NT2/D1 (cell line): ENCODE data around the gene PPP3CA.

Experiments
- DNase-seq: peaks from one replicate; pipeline ENCODE4 v3.0.0-alpha.2; 2011; ENCODE audit warnings: low read depth, low spot score
- H3K27me3 ChIP-seq: 2 replicates; pipeline ENCODE4 v1.6.0; 2011; ENCODE audit warnings: mild to moderate bottlenecking; ENCODE audit not compliant: insufficient read length, insufficient read depth
- H3K36me3 ChIP-seq: 2 replicates; pipeline ENCODE4 v1.6.1; 2011; ENCODE audit warnings: mild to moderate bottlenecking, low read length, mixed read lengths; ENCODE audit not compliant: insufficient read depth, insufficient read length
- H3K4me1 ChIP-seq: 2 replicates; pipeline ENCODE4 v1.5.1; 2011; ENCODE audit not compliant: insufficient read depth, insufficient read length
- H3K4me3 ChIP-seq: 2 replicates; pipeline ENCODE4 v1.5.1; 2011; ENCODE audit warnings: low read depth; ENCODE audit not compliant: insufficient read length
- H3K9ac ChIP-seq: 2 replicates; pipeline ENCODE4 v1.6.0; 2011; ENCODE audit warnings: low read depth; ENCODE audit not compliant: insufficient read length
- H3K9me3 ChIP-seq: 2 replicates; pipeline ENCODE4 v1.5.1; 2011; ENCODE audit warnings: mild to moderate bottlenecking, low read length; ENCODE audit not compliant: insufficient read depth
- SUZ12 ChIP-seq: IDR thresholded peaks from 2 replicates; pipeline ENCODE4 v1.6.1; 2011; ENCODE audit not compliant: insufficient read length, insufficient read depth; ENCODE audit errors: extremely low read depth
- YY1 ChIP-seq: IDR thresholded peaks from 2 replicates; pipeline ENCODE4 v1.6.1; 2011; ENCODE audit not compliant: insufficient read length, insufficient read depth
- ZNF274 ChIP-seq: IDR thresholded peaks from 2 replicates; pipeline ENCODE4 v1.6.1; 2011; ENCODE audit warnings: mild to moderate bottlenecking, low read depth, low read length

The PPP3CA gene

GRCh38 chr4:100989401-100989800, 357.9 kb downstream of the PPP3CA start:
- H3K9me3 ChIP-seq, result no peaks in the 10 kb centered on the region

GRCh38 chr4:100988876-100989275, 358.4 kb downstream of the PPP3CA start:
- DNase-seq, result no peak
- Histone ChIP-seq H3K9me3 (no peaks in the 10 kb centered on the region), H3K4me3 (no peak overlapping the region), H3K9ac (no peak overlapping the region), H3K4me1 (no peaks in the 10 kb centered on the region), H3K27me3 (no peaks in the 10 kb centered on the region), H3K36me3 (no peaks in the 10 kb centered on the region)
- TF ChIP-seq YY1 (no peak), SUZ12 (no peak), ZNF274 (no peak)

More at GRCh38 chr4:100989401-100989800, 357.9 kb downstream of the PPP3CA start:
- TF ChIP-seq SUZ12, result no peak
- TF ChIP-seq YY1, result no peak
- no peak for TF ChIP-seq ZNF274
- H3K9ac ChIP-seq, result no peak overlapping the region
- H3K36me3 ChIP-seq, result no peaks in the 10 kb centered on the region
- H3K27me3 ChIP-seq, result no peaks in the 10 kb centered on the region
- no peaks in the 10 kb centered on the region for H3K4me1 ChIP-seq
- H3K4me3 ChIP-seq, result no peak overlapping the region
- DNase-seq, result no peak

- DNase-seq, result peak; percentile 33
- no peaks in the 10 kb centered on the region for H3K36me3 ChIP-seq
- H3K4me1 ChIP-seq, result no peaks in the 10 kb centered on the region
- H3K27me3 ChIP-seq, result no peaks in the 10 kb centered on the region
- H3K9me3 ChIP-seq, result no peaks in the 10 kb centered on the region
- H3K9ac ChIP-seq, result no peak overlapping the region
- H3K4me3 ChIP-seq, result no peak overlapping the region
- TF ChIP-seq YY1 (no peak), ZNF274 (no peak), SUZ12 (no peak)
Observed at GRCh38 chr4:100986360-100986868, 360.9 kb downstream of the PPP3CA start.

GRCh38 chr4:100985576-100985975, 361.8 kb downstream of the PPP3CA start:
- no peaks in the 10 kb centered on the region for H3K4me1 ChIP-seq
- no peak overlapping the region for H3K4me3 ChIP-seq
- TF ChIP-seq SUZ12 (no peak), ZNF274 (no peak), YY1 (no peak)

GRCh38 chr4:100984901-100985300, 362.4 kb downstream of the PPP3CA start:
- Histone ChIP-seq H3K4me1 (no peaks in the 10 kb centered on the region), H3K36me3 (no peaks in the 10 kb centered on the region), H3K4me3 (no peak overlapping the region), H3K9me3 (no peaks in the 10 kb centered on the region), H3K9ac (no peak overlapping the region), H3K27me3 (no peaks in the 10 kb centered on the region)
- TF ChIP-seq ZNF274, result no peak
- no peak for TF ChIP-seq SUZ12
- no peak for TF ChIP-seq YY1
- no peak for DNase-seq

More at GRCh38 chr4:100985576-100985975, 361.8 kb downstream of the PPP3CA start:
- no peak overlapping the region for H3K9ac ChIP-seq
- no peak for DNase-seq
- H3K9me3 ChIP-seq, result no peaks in the 10 kb centered on the region
- H3K27me3 ChIP-seq, result no peaks in the 10 kb centered on the region
- no peaks in the 10 kb centered on the region for H3K36me3 ChIP-seq

- H3K27me3 ChIP-seq, result no peaks in the 10 kb centered on the region
- DNase-seq, result no peak
- no peak overlapping the region for H3K4me3 ChIP-seq
- H3K36me3 ChIP-seq, result no peaks in the 10 kb centered on the region
- H3K4me1 ChIP-seq, result no peaks in the 10 kb centered on the region
- TF ChIP-seq SUZ12 (no peak), YY1 (no peak), ZNF274 (no peak)
- H3K9ac ChIP-seq, result no peak overlapping the region
- no peaks in the 10 kb centered on the region for H3K9me3 ChIP-seq
Observed at GRCh38 chr4:100983426-100983825, 363.9 kb downstream of the PPP3CA start.

- Histone ChIP-seq H3K4me1 (no peaks in the 10 kb centered on the region), H3K9ac (no peak overlapping the region), H3K27me3 (no peaks in the 10 kb centered on the region), H3K9me3 (no peaks in the 10 kb centered on the region), H3K36me3 (no peaks in the 10 kb centered on the region), H3K4me3 (no peak overlapping the region)
- no peak for DNase-seq
- TF ChIP-seq YY1, result no peak
- TF ChIP-seq SUZ12, result no peak
- TF ChIP-seq ZNF274, result no peak
Observed at GRCh38 chr4:100982345-100982744, 365.0 kb downstream of the PPP3CA start.
